ENCODE measurements around the gene GRK1. TPM values are rescaled to one million over a fixed set of nuclear protein-coding genes. Genes with fewer than 3 reads are reported as not detected.

GRK1 gene
- total and polyA plus RNA-seq, 2 experiments from 2014 or later = not detected

GRCh38 chr13:113654591-113655345 is 12.3 kb upstream of the GRK1 start (continued):
- no peak for TF ChIP-seq ZNF462 (CRISPR knock-in tag; IDR thresholded peaks at IDR 0.05)
- TF ChIP-seq POLR2AphosphoS5 (IDR thresholded peaks at IDR 0.05; ENCODE audit: low read depth) = no peak
- no peak for TF ChIP-seq ZNF114 (CRISPR knock-in tag; IDR thresholded peaks at IDR 0.05)
- TF ChIP-seq NANOG (IDR thresholded peaks at IDR 0.05; ENCODE audit: borderline replicate concordance) = no peak

- H3F3A ChIP-seq (replicated peaks; ENCODE audit: low read depth) = no peaks in the 10 kb centered on the region
- H2AFZ ChIP-seq = no peak overlapping the region
- no peak overlapping the region for H3K27ac ChIP-seq (ENCODE audit: low read depth)
- no peaks in the 10 kb centered on the region for H4K20me1 ChIP-seq (replicated peaks; ENCODE audit: insufficient read depth)
- H3K4me3 Mint-ChIP-seq = no peak overlapping the region
- DNase-seq (ENCODE audit: low spot score) = no peak
- no peak overlapping the region for H3K4me3 ChIP-seq
- H3K79me2 ChIP-seq (replicated peaks; ENCODE audit: insufficient read depth) = no peaks in the 10 kb centered on the region
- no peaks in the 10 kb centered on the region for H3K36me3 ChIP-seq (ENCODE audit: insufficient read depth)
- no peaks in the 10 kb centered on the region for H3K27me3 Mint-ChIP-seq (ENCODE audit: insufficient read depth, low read depth, poor library complexity)
- no peak overlapping the region for H3K27ac Mint-ChIP-seq
- H3K4me1 Mint-ChIP-seq = peaks cover 9% of the 10 kb centered on the region
- H3K9me2 ChIP-seq (ENCODE audit: insufficient read depth) = no peaks in the 10 kb centered on the region
- H3K9me3 Mint-ChIP-seq = no peaks in the 10 kb centered on the region
- no peaks in the 10 kb centered on the region for H3K27me3 ChIP-seq (ENCODE audit: insufficient read depth)
- H3K36me3 Mint-ChIP-seq (ENCODE audit: low read depth) = no peaks in the 10 kb centered on the region
- no peak overlapping the region for H3K4me2 ChIP-seq
- ATAC-seq = no peak
- no peaks in the 10 kb centered on the region for H3K4me1 ChIP-seq (ENCODE audit: insufficient read depth)
- TF ChIP-seq EZH2phosphoT487 (IDR thresholded peaks at IDR 0.05; ENCODE audit: unreplicated experiment) (no peak), ETS1 (IDR thresholded peaks at IDR 0.05) (no peak), JUNB (IDR thresholded peaks at IDR 0.05; ENCODE audit: unreplicated experiment) (no peak), CTCF (conservative IDR thresholded peaks at IDR 0.05; ENCODE audit: low read depth in 2 of 2) (no peak), POLR2AphosphoS5 (IDR thresholded peaks at IDR 0.05; ENCODE audit: low read depth) (no peak), ZNF331 (CRISPR knock-in tag; IDR thresholded peaks at IDR 0.05; ENCODE audit: low read depth) (no peak), ZNF114 (CRISPR knock-in tag; IDR thresholded peaks at IDR 0.05) (no peak), CREB1 (CRISPR knock-in tag; IDR thresholded peaks at IDR 0.05; ENCODE audit: low read depth) (no peak), NANOG (IDR thresholded peaks at IDR 0.05; ENCODE audit: borderline replicate concordance) (no peak), REST (IDR thresholded peaks at IDR 0.05; ENCODE audit: unreplicated experiment) (no peak)
Observed at GRCh38 chr13:113655346-113656002, 11.5 kb upstream of the GRK1 start.

Measured in GM23338 (cell line).